ENCODE data around the gene MORN1. TPM values are rescaled to one million over a fixed set of nuclear protein-coding genes. Genes with fewer than 3 reads are reported as not detected.

Gene MORN1
- total and polyA plus RNA-seq, 2 experiments from 2014 or later: 10.8 to 24.4 TPM

DNA sequence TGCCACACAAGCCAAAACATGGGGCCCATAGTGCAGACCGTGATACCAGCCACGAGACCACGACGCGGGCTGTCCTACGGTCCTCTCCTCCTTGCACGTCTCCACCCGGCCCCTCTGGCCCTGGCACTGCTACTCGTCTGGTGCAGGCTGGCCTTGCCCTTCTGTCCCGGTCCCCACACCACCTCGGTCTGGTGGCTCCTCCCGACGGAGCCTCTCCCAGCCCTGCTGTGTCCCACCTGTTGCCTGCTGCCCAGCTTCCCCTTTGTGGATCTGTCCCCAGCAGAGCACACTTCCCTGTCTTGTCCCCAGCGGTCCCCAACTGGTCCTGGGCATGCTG is 50.5 kb downstream of the MORN1 start:
- DNase-seq (ENCODE audit: low read depth in 1 of 2, low spot score in 1 of 2): no peak
- TF ChIP-seq, protein P1, sequence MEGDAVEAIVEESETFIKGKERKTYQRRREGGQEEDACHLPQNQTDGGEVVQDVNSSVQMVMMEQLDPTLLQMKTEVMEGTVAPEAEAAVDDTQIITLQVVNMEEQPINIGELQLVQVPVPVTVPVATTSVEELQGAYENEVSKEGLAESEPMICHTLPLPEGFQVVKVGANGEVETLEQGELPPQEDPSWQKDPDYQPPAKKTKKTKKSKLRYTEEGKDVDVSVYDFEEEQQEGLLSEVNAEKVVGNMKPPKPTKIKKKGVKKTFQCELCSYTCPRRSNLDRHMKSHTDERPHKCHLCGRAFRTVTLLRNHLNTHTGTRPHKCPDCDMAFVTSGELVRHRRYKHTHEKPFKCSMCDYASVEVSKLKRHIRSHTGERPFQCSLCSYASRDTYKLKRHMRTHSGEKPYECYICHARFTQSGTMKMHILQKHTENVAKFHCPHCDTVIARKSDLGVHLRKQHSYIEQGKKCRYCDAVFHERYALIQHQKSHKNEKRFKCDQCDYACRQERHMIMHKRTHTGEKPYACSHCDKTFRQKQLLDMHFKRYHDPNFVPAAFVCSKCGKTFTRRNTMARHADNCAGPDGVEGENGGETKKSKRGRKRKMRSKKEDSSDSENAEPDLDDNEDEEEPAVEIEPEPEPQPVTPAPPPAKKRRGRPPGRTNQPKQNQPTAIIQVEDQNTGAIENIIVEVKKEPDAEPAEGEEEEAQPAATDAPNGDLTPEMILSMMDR (IDR thresholded peaks at IDR 0.05; ENCODE audit: low read depth, low read length): no peak
- Histone ChIP-seq H3K4me1 (ENCODE audit: low read depth) (no peaks in the 10 kb centered on the region), H3K27me3 (no peaks in the 10 kb centered on the region), H3K27ac (no peak overlapping the region), H3K4me3 (no peak overlapping the region), H3K9me3 (ENCODE audit: low read depth) (no peaks in the 10 kb centered on the region), H3K36me3 (no peaks in the 10 kb centered on the region)

DNA sequence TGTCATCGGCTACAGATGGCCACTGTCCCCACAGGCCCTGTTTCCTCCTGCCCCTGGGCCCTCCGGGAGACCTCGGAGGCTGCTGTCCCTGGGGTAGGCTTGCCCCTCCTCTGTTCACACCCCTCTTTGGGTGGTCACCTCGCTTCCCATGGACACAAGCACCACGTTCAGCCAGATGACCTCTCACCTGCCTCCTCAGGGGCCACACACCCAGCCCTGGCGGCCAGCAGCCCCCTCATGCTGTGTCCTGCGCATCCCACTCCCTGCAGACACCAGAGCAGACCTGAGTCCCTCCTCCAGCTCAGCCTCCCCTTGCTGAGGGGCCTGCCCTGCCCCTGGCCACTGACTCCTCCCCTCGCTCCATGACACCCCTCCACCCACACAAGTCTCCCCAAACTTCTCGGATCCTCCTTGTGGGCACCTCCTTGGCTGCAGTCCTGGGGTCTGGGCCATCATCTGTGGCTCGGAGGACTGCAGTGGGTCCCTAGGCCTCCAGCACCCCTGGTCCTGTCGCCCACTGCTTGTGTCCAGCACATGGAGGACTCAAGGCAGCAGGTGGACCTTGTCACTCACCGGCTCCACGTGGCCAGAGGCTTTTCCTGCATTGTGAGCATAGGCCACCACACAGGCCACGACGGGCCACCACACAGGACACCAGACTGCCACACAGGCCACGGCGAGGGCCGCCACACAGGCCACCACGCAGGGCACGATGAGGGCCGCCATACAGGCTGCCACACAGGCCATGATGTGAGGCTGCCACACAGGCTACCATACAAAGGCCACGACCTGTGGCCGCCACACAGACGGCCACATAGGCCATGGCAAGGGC is 51.1 kb downstream of the MORN1 start:
- no peak for DNase-seq (ENCODE audit: low read depth in 1 of 2, low spot score in 1 of 2)
- Histone ChIP-seq H3K9me3 (ENCODE audit: low read depth) (no peaks in the 10 kb centered on the region), H3K27me3 (no peaks in the 10 kb centered on the region), H3K27ac (no peak overlapping the region), H3K36me3 (no peaks in the 10 kb centered on the region), H3K4me1 (ENCODE audit: low read depth) (no peaks in the 10 kb centered on the region), H3K4me3 (no peak overlapping the region)
- TF ChIP-seq, protein P1 (IDR thresholded peaks at IDR 0.05; ENCODE audit: low read depth, low read length): no peak

DNA sequence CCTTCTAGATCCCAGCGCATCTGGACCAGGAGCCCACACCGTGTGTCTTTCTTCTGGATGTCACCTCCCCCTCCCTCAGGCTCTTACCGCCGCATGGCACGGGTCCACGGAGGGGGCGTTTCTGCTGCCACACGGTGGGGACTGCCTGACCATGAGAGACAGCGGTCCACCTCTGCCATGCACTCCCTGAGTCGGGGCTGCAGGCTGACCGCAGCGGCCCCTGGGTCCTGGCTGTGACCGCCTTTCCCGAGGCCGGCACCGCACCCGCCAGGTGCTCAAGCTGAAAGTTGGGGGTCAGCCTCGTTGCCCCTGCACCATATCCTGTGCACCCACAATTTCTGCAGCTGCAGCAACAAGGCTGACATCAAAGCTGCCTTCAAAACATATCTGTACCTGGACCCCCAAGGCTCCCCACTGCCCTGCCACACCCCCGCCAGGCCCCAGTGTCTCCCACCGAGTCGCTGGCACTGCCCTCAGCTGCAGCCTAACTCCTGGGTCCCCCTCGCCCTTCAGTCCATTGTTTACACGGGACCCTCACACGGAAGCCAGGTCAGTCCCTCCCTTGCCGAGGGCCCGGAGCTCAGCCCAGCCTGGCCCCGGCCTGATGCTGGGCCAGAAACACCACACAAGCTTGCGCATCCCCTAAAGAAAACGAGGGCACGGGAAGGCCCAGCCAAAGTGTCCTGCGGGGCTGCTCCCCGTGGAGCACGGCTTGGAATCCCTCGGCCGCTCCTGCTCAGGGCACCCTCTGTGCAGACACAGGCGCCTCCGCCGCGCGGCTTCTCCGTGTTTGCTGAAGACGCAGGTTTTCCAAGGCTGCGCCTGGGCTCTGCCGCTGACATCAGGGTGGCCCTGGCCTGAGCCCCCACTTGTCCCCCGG is 51.9 kb downstream of the MORN1 start:
- H3K4me1 ChIP-seq (ENCODE audit: low read depth): no peaks in the 10 kb centered on the region
- H3K36me3 ChIP-seq: no peaks in the 10 kb centered on the region
- no peak for DNase-seq (ENCODE audit: low read depth in 1 of 2, low spot score in 1 of 2)
- H3K27ac ChIP-seq: no peak overlapping the region
- no peaks in the 10 kb centered on the region for H3K27me3 ChIP-seq
- no peaks in the 10 kb centered on the region for H3K9me3 ChIP-seq (ENCODE audit: low read depth)
- H3K4me3 ChIP-seq: no peak overlapping the region
- TF ChIP-seq, protein P1 (IDR thresholded peaks at IDR 0.05; ENCODE audit: low read depth, low read length): no peak

DNA sequence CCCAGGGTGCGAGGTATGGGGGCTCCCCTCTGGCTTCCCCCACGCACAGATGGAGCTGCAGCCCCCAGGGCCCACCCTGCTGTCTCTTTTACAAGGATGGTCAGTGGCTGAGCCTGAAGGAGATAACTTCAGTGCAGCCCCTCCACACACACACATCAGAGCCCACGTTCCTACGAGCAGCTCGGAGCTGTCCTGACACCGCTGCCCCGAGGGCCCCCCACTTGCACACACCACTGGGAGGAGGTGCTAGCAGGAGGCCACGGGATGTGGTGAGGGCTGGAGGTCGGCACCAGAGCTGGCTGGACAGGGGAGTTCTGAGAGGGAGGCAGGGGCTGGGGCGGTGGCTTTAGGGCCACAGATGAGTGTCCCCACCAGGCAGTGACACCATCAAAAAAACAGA is 53.9 kb downstream of the MORN1 start:
- no peaks in the 10 kb centered on the region for H3K27me3 ChIP-seq
- no peak overlapping the region for H3K27ac ChIP-seq
- no peak for DNase-seq (ENCODE audit: low read depth in 1 of 2, low spot score in 1 of 2)
- H3K4me3 ChIP-seq: no peak overlapping the region
- TF ChIP-seq, protein P1 (IDR thresholded peaks at IDR 0.05; ENCODE audit: low read depth, low read length): no peak
- no peaks in the 10 kb centered on the region for H3K4me1 ChIP-seq (ENCODE audit: low read depth)
- no peaks in the 10 kb centered on the region for H3K9me3 ChIP-seq (ENCODE audit: low read depth)
- H3K36me3 ChIP-seq: no peaks in the 10 kb centered on the region

DNA sequence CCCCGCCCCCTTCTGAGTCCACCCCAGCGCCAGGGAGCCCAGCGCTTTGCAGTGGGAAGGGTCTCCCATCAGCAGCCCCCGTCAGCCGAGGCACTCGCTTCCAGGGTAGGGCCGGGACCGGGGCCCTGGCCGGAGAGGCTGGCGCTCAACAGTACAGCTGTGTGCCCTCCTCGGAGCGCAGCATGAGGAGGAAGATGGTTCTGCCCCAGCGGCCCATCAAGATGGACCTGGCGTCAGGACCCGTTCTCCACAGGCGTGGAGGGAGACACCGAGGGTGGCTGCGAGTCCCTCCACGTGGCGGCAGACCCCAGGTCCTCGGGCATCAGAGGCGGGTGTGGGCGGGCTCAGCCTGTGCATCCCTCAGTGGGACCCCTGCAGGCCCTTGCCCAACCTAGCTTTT is 54.3 kb downstream of the MORN1 start:
- Histone ChIP-seq H3K27me3 (no peaks in the 10 kb centered on the region), H3K36me3 (no peaks in the 10 kb centered on the region), H3K4me3 (no peak overlapping the region), H3K27ac (no peak overlapping the region), H3K9me3 (ENCODE audit: low read depth) (no peaks in the 10 kb centered on the region), H3K4me1 (ENCODE audit: low read depth) (no peaks in the 10 kb centered on the region)
- TF ChIP-seq, protein P1 (IDR thresholded peaks at IDR 0.05; ENCODE audit: low read depth, low read length): no peak
- no peak for DNase-seq (ENCODE audit: low read depth in 1 of 2, low spot score in 1 of 2)

Measured in cardiac muscle cell (in vitro differentiated cells and primary cell).